ENCODE measurements around the gene RNU2-1.
"Not testable (repeated sequence)": the region's sequence is repeated elsewhere in the genome, so short reads cannot be mapped to it uniquely, and the experiment has no call there.

- not testable (repeated sequence) for TF ChIP-seq POLR2A (IDR thresholded peaks at IDR 0.05)
- TF ChIP-seq, protein P1, sequence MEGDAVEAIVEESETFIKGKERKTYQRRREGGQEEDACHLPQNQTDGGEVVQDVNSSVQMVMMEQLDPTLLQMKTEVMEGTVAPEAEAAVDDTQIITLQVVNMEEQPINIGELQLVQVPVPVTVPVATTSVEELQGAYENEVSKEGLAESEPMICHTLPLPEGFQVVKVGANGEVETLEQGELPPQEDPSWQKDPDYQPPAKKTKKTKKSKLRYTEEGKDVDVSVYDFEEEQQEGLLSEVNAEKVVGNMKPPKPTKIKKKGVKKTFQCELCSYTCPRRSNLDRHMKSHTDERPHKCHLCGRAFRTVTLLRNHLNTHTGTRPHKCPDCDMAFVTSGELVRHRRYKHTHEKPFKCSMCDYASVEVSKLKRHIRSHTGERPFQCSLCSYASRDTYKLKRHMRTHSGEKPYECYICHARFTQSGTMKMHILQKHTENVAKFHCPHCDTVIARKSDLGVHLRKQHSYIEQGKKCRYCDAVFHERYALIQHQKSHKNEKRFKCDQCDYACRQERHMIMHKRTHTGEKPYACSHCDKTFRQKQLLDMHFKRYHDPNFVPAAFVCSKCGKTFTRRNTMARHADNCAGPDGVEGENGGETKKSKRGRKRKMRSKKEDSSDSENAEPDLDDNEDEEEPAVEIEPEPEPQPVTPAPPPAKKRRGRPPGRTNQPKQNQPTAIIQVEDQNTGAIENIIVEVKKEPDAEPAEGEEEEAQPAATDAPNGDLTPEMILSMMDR (IDR thresholded peaks at IDR 0.05), result not testable (repeated sequence)
Measured at GRCh38 chr17:43270552-43271504, 37.1 kb upstream of the RNU2-1 start.

Data from testis (tissue), 2 donors.